ENCODE data around the gene PHKA2. TPM values are rescaled to one million over a fixed set of nuclear protein-coding genes. Genes with fewer than 3 reads are reported as not detected.
A peak's percentile ranks its signal among the peaks of the same experiment; 100 is the strongest.

The PHKA2 gene
- total RNA-seq, 1 experiment from 2014 or later, result 43.0 TPM

DNA sequence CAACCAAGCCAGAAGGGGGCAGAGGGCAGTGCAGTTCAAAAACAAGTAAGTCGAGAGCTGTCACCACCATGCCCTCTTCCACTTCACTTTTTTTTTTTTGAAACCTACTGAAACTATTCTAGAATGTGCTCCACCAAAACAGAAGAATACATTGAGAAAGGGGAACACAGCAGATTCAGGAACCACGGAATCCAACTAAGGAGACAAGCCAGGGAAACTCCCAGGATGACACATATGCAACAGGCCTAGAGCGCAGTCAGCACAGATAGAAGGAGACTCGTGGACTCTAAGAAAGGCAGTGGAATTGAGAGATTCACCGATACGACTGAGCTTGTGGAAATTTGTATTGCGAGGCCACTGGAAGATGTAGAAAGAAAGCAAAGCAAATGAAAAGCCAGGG, 66.1 kb downstream of the PHKA2 start:
- ChIA-PET POLR2A (no interaction called here), CTCF (no interaction called here)
- TF ChIP-seq, protein P1, sequence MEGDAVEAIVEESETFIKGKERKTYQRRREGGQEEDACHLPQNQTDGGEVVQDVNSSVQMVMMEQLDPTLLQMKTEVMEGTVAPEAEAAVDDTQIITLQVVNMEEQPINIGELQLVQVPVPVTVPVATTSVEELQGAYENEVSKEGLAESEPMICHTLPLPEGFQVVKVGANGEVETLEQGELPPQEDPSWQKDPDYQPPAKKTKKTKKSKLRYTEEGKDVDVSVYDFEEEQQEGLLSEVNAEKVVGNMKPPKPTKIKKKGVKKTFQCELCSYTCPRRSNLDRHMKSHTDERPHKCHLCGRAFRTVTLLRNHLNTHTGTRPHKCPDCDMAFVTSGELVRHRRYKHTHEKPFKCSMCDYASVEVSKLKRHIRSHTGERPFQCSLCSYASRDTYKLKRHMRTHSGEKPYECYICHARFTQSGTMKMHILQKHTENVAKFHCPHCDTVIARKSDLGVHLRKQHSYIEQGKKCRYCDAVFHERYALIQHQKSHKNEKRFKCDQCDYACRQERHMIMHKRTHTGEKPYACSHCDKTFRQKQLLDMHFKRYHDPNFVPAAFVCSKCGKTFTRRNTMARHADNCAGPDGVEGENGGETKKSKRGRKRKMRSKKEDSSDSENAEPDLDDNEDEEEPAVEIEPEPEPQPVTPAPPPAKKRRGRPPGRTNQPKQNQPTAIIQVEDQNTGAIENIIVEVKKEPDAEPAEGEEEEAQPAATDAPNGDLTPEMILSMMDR (IDR thresholded peaks at IDR 0.05; ENCODE audit: insufficient read depth in 1 of 2, low read depth in 1 of 2, low read length in 1 of 2, severe bottlenecking in 1 of 2, unreplicated experiment in 1 of 2), result no peak
- no peaks in the 10 kb centered on the region for H3K27me3 Mint-ChIP-seq (ENCODE audit: insufficient read depth, unreplicated experiment)
- H3K36me3 ChIP-seq (ENCODE audit: control insufficient read depth, insufficient read depth, low read length), result no peaks in the 10 kb centered on the region; the same call in 1 of the 2 replicates
- no peaks in the 10 kb centered on the region for H3K27me3 ChIP-seq (replicated peaks; ENCODE audit: control insufficient read depth, insufficient read depth, low read length)
- no peak overlapping the region for H3K4me3 Mint-ChIP-seq (ENCODE audit: unreplicated experiment)
- DNase-seq, result no peak
- intact Hi-C loops (cut with micrococcal nuclease; ENCODE audit: unreplicated experiment), result no loop called here
- H3K36me3 Mint-ChIP-seq (ENCODE audit: insufficient read depth, unreplicated experiment), result peaks cover 39% of the 10 kb centered on the region
- no peak overlapping the region for H3K27ac Mint-ChIP-seq (ENCODE audit: unreplicated experiment)
- BruUV-seq (replicated peaks), result no TSS peak
- peaks cover 11% of the 10 kb centered on the region for H3K9me3 Mint-ChIP-seq (ENCODE audit: unreplicated experiment)
- no peaks in the 10 kb centered on the region for H3K4me1 ChIP-seq
- H3K9me3 ChIP-seq, result no peaks in the 10 kb centered on the region
- H3K4me3 ChIP-seq (ENCODE audit: low read depth, low read length), result no peak overlapping the region
- no peaks in the 10 kb centered on the region for H3K4me1 Mint-ChIP-seq (ENCODE audit: low read depth, unreplicated experiment)

- no peaks in the 10 kb centered on the region for H3K27me3 ChIP-seq (replicated peaks; ENCODE audit: control insufficient read depth, insufficient read depth, low read length)
- intact Hi-C loops (cut with micrococcal nuclease; ENCODE audit: unreplicated experiment), result no loop called here
These were observed 77.6 kb downstream of the PHKA2 start for GRCh38 chrX:18906286-18906685.

DNA sequence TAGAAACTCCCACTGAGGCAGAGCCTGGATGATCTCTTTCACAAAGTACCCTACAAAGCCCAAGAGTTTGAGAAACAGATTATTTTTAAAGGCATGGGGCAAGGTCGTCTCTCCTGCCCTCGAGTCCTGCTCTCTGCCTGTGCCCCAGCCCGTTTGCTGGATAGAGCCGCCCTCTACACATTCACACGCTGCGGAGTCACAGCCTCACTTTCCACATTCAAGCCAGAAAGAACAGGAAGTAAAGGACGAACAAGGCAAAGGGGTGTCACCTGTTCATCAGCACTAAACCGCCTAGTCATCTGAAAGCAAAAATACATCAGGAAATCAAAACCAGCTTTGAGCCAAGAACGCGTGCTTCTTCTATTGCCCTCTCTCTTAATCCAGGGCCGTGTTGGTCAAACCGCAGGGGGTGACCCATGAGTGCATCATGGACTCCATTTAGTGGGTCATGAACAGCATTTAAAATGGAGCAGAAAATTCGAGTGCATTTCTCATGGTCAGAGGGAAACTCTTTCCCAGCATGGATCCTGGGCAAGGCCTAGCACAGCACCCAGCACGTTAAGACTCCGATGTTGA, 83.4 kb downstream of the PHKA2 start:
- CTCF ChIA-PET, result no interaction called here
- H3K9me3 Mint-ChIP-seq (ENCODE audit: unreplicated experiment), result no peaks in the 10 kb centered on the region
- intact Hi-C loops (cut with micrococcal nuclease; ENCODE audit: unreplicated experiment), result loop anchor here (1.0 to 5.0 kb wide), 2 partner anchors 490 to 508 kb away; no protein-coding TSS in a partner anchor
- H3K4me3 Mint-ChIP-seq (ENCODE audit: unreplicated experiment), result no peak overlapping the region
- H3K36me3 ChIP-seq (ENCODE audit: control insufficient read depth, insufficient read depth, low read length), result no peaks in the 10 kb centered on the region; the same call in 1 of the 2 replicates
- no peak overlapping the region for H3K4me3 ChIP-seq (ENCODE audit: low read depth, low read length)
- TF ChIP-seq, protein P1 (IDR thresholded peaks at IDR 0.05; ENCODE audit: insufficient read depth in 1 of 2, low read depth in 1 of 2, low read length in 1 of 2, severe bottlenecking in 1 of 2, unreplicated experiment in 1 of 2), result no peak
- peaks cover 10% of the 10 kb centered on the region for H3K4me1 ChIP-seq
- no peak for DNase-seq
- no TSS peak for BruUV-seq (replicated peaks)
- no peaks in the 10 kb centered on the region for H3K27me3 ChIP-seq (replicated peaks; ENCODE audit: control insufficient read depth, insufficient read depth, low read length)
- POLR2A ChIA-PET, result no interaction called here
- peaks cover 8% of the 10 kb centered on the region for H3K4me1 Mint-ChIP-seq (ENCODE audit: low read depth, unreplicated experiment)
- H3K27ac Mint-ChIP-seq (ENCODE audit: unreplicated experiment), result peak overlapping the region; percentile 84
- no peaks in the 10 kb centered on the region for H3K27me3 Mint-ChIP-seq (ENCODE audit: insufficient read depth, unreplicated experiment)
- H3K9me3 ChIP-seq, result no peaks in the 10 kb centered on the region
- peaks cover 34% of the 10 kb centered on the region for H3K36me3 Mint-ChIP-seq (ENCODE audit: insufficient read depth, unreplicated experiment)

More at GRCh38 chrX:18906286-18906685, 77.6 kb downstream of the PHKA2 start:
- no peaks in the 10 kb centered on the region for H3K27me3 Mint-ChIP-seq (ENCODE audit: insufficient read depth, unreplicated experiment)
- H3K4me3 Mint-ChIP-seq (ENCODE audit: unreplicated experiment), result no peak overlapping the region
- peaks cover 29% of the 10 kb centered on the region for H3K36me3 Mint-ChIP-seq (ENCODE audit: insufficient read depth, unreplicated experiment)
- DNase-seq, result no peak
- no peaks in the 10 kb centered on the region for H3K36me3 ChIP-seq (ENCODE audit: control insufficient read depth, insufficient read depth, low read length)
- no peaks in the 10 kb centered on the region for H3K9me3 Mint-ChIP-seq (ENCODE audit: unreplicated experiment)
- no peak overlapping the region for H3K4me3 ChIP-seq (ENCODE audit: low read depth, low read length)
- H3K9me3 ChIP-seq, result no peaks in the 10 kb centered on the region
- CTCF ChIA-PET, result interaction anchor here (0.6 kb wide), 1 partner anchor 119 kb away, joined by 5 read pairs; no protein-coding TSS in a partner anchor
- H3K27ac Mint-ChIP-seq (ENCODE audit: unreplicated experiment), result no peak overlapping the region
- H3K4me1 Mint-ChIP-seq (ENCODE audit: low read depth, unreplicated experiment), result no peaks in the 10 kb centered on the region
- POLR2A ChIA-PET, result no interaction called here
- TF ChIP-seq, protein P1 (IDR thresholded peaks at IDR 0.05; ENCODE audit: insufficient read depth in 1 of 2, low read depth in 1 of 2, low read length in 1 of 2, severe bottlenecking in 1 of 2, unreplicated experiment in 1 of 2), result no peak
- no peaks in the 10 kb centered on the region for H3K4me1 ChIP-seq
- no TSS peak for BruUV-seq (replicated peaks)
